NCI-H1105 treated with DMSO at 0.1 percent for 48 hours (cell line): ENCODE data around the gene LIX1.

Experiments
- DNase-seq: peaks from one replicate; lab custom pipeline; 2025; lab: John Stamatoyannopoulos, UW

The LIX1 gene

GRCh38 chr5:97074859-97075489, 67.4 kb downstream of the LIX1 start:
- DNase-seq, result no peak

- DNase-seq, result no peak
These were observed 69.0 kb downstream of the LIX1 start for GRCh38 chr5:97073420-97073819.

DNA sequence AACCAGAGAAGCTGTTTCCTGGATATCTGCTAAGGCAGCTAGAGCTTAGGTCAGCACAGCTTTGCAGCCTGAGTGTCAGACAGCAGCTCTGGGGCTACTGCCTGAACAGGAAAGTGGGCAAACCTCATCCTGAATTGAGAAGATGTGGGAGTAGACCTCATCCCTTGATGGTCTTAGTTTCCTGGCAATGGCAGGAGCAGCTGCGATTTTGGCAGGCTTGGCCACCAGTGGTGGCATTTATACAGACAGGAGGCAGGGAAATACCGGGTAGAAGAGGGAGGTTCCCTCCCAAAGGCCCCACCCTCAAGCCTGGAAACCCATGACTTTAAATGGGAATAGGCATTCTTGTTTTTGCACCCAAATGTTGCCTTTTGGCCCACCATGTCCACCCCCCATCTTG, 69.7 kb downstream of the LIX1 start:
- no peak for DNase-seq

DNA sequence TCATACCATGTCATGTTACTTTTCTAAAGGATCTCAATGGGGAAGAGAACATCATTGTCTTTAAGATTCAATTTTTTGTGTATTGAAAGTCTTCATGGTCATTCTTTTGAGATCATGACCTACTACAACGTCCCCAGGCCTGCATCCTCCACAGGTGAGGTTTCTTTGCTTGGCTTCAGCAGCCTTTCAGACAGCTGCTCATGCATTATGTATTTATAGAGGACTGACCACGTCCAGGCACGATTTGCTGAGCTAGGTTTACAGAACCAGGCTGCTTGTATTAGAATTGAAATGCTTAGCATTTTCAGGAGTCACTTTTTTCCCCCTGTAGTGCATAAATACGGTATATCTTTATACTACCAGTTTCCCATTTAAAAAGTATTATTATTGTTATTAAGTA, 70.4 kb downstream of the LIX1 start:
- DNase-seq, result no peak

GRCh38 chr5:97071101-97071500, 71.3 kb downstream of the LIX1 start:
- DNase-seq, result no peak

DNA sequence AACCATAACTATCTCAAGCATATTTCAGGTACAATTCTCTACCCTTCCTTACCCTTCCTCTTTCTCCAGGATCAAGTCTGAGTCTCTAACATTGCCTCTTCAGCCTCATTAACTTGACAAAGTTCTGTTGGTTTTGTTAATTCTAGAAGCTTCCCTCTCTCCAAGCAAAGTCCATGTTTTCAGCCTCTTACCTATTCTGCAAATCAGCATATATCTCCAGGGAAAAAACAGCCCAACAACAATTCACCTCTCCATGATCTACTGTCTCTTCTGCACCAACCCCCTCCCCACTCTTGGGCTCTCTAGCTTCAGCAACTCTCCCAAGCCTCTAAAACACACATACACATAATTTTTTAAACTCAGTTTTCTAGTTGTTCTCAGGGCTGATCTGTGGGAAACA, 72.2 kb downstream of the LIX1 start:
- DNase-seq, result no peak

DNA sequence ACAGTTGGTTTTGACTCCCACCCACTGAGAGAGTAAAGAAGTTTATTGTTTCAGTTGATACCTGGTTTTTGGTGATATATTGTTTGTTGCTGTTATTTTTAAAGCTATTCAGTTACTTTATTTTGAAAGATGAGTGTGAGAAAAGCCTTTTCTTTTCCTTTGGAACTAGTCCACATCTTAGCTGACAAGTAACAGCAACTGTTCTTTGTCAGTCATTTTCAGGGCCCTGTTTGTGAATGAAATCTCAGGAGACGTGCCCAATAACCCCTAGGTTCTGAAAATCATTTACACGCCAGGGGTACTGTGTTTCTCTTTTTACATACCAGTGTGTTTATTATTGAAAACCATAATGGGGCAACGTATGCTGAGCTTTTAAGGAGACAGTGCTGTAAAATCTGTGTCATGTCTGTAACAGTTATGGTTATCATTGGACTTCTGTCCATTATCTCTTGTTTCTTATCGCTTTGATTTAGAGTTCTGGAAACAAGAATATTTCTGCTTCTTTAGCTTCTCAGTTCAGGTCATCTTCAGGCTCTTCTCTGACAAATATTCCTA, 75.0 kb downstream of the LIX1 start:
- no peak for DNase-seq

DNA sequence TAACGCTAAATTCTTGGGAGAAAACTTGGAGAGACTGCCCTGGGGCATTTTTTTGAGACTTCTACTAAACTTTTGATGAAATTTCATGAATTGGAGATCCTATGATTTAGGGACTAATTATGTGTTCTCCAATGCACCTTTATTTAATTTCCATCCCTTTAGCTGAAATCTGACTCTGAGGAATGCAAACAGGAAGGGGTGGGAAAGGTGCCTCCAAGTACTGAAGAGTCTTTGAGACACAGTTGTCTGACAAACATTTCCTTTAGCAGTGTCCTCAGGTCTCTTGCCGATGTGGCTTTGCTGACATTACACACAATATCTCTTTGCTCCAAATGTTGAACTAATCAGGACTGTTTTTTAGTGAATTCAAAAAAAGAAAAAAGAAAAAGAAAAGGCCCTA, 76.9 kb downstream of the LIX1 start:
- DNase-seq, result no peak

DNA sequence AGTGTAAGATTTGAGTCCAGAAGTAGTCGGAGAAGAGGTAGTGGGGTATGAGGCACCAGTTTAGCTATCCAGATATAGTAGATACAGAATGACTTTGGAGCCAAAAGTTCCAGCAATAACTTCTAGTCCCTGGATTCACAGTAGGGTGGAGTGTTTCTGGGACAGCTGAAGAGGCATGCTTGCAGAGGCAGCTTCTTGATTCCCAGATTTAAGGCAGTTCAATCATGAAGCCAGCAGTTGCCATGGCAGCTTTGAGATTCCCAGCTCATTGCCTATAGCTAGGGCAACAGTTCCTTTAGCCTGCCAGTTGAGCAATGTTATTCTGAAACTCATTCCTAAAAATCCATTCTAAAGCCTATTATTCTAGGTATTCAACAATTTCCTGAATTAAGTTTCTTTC, 79.2 kb downstream of the LIX1 start:
- no peak for DNase-seq

- peak; percentile 8 for DNase-seq
These were observed 80.4 kb downstream of the LIX1 start for GRCh38 chr5:97062046-97062445.

GRCh38 chr5:97056263-97056662, 86.1 kb downstream of the LIX1 start:
- no peak for DNase-seq

DNA sequence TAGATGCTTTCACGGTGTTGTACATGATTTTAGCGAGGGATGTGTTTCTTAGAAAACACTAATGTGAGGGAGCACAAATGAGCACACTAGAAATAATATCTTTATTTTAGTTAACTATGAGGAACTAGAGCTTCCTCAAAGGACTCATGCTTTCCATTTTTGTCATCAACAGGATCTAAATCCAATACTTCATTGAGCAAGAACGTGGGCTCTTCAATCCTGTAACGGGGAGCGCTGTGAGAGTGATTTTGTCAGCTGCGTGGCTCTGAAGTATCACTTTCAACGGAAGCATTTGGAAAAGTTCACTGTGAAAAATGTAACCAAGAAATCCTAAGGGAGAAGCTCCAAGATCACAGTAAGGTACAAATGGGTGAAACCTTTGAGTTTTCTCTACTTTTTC, 93.2 kb downstream of the LIX1 start:
- DNase-seq, result no peak

GRCh38 chr5:97047076-97047475, 95.3 kb downstream of the LIX1 start:
- no peak for DNase-seq

DNA sequence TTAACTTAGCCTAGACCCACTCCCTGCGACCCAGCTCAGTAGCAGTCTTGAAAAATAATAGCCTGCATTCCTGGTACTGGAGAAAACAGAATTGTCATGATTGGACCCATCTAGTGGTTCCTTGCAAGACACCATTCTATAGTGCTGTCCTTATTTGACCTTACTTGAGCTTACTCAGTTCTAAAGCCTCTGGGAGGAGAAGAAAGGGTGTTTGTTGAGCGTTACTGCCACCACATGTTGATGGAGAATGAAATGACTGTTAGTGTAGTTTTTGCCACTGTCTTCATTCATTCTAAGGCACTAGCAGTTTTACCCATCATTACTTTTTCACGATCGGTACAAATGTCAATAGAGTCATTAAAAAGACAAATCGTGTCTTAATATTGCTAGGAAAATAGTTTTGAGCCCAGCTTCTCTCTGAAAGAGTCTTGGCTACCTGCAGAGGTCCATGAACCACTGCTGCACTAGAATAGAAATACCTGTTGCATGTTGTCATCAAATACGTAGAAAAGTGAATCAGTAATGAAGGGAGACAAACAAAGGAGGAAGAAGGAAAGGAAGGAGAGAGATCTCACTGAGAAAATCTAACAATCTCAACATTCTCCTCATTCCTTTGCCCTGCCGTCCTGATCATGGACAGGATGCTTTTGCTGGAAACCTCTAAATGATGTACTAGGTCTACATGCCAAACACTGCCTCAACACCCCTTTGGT, 96.0 kb downstream of the LIX1 start:
- no peak for DNase-seq

GRCh38 chr5:97044052-97044451, 98.4 kb downstream of the LIX1 start:
- DNase-seq, result no peak

- no peak for DNase-seq
These were observed 98.9 kb downstream of the LIX1 start for GRCh38 chr5:97043511-97043910.

- no peak for DNase-seq
These were observed 99.4 kb downstream of the LIX1 start for GRCh38 chr5:97042996-97043395.
